Measurements from ENCODE around the gene PDXDC1. TPM values are rescaled to one million over a fixed set of nuclear protein-coding genes. Genes with fewer than 3 reads are reported as not detected.
"Not testable (repeated sequence)": the region's sequence is repeated elsewhere in the genome, so short reads cannot be mapped to it uniquely, and the experiment has no call there.

PDXDC1 gene
- total RNA-seq, 2 donors from 2014 or later = 50.6 to 80.4 TPM

DNA sequence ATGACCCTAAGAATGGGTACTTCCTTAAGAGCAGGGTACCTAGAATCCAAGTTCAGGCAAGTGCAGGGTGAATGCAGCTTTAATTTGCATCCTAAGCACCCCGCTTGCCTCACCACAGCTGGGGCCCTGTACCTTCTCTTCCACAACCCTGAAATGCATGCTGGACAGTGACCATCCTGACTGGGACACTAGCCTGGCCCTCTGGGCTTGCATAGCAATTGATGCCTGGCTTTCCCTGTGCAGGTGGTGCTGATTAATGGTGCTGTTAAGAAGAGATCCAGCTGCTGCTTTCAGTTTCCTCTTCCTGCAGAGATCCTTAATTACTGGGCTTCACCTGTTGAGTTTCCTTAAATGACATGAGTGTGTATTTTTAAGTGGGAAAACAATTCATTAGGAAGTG, 209.2 kb downstream of the PDXDC1 start:
- H3K36me3 Mint-ChIP-seq; H3K27ac Mint-ChIP-seq; DNase-seq (ENCODE audit: low spot score in 2 of 2); H3K9me3 Mint-ChIP-seq; ATAC-seq: not testable (repeated sequence)

Other genes with a start within 250 kb of the PDXDC1 start
- 1 to 10 TPM; 2.4 to 4.1 TPM for gene NPIPA2, start 232.5 kb upstream of the PDXDC1 start, total RNA-seq
- 10 to 100 TPM; 40.0 to 40.1 TPM for gene NOMO1, start 141.3 kb upstream of the PDXDC1 start, total RNA-seq
- gene NPIPA1, start 37.6 kb upstream of the PDXDC1 start, total RNA-seq = 100 to 1,000 TPM in 1 of 2 donors, 10 to 100 TPM in 1; 85.7 to 106 TPM
- 10 to 100 TPM; 37.4 to 59.2 TPM for gene NTAN1, start 81.0 kb downstream of the PDXDC1 start, total RNA-seq
- 10 to 100 TPM; 35.4 to 38.1 TPM for gene RRN3, start 119.2 kb downstream of the PDXDC1 start, total RNA-seq